Measurements from ENCODE around the gene BSG.

- TF ChIP-seq CTCF (IDR thresholded peaks at IDR 0.05) (no peak), EZH2phosphoT487 (IDR thresholded peaks at IDR 0.05) (no peak), EZH2 (IDR thresholded peaks at IDR 0.05) (no peak)
Measured at GRCh38 chr19:625257-625656, 52.9 kb downstream of the BSG start.
